Skeletal muscle tissue (tissue), 4 donors: Measurements from ENCODE around the gene TKT. TPM values are rescaled to one million over a fixed set of nuclear protein-coding genes. Genes with fewer than 3 reads are reported as not detected.

Experiments
- H3K27ac ChIP-seq: one replicate; pipeline ENCODE4 v1.7.0; 2013; ENCODE audit warnings: mild to moderate bottlenecking, low read depth, low read length, inconsistent platforms
- H3K27me3 ChIP-seq, 3 donors: one replicate each; pipeline ENCODE4 v1.7.0; 2013; ENCODE audit warnings: low read length in 3 of 3; ENCODE audit not compliant: control insufficient read depth in 3 of 3, insufficient read depth in 3 of 3
- H3K36me3 ChIP-seq, 3 donors: one replicate each; pipeline ENCODE4 v1.7.0; 2013; ENCODE audit warnings: low read length in 3 of 3; ENCODE audit not compliant: control insufficient read depth in 3 of 3, insufficient read depth in 3 of 3
- H3K4me1 ChIP-seq, 3 donors: one replicate each; pipeline ENCODE4 v1.7.0; 2013; ENCODE audit warnings: low read length in 3 of 3, mild to moderate bottlenecking in 3 of 3; ENCODE audit not compliant: control insufficient read depth in 3 of 3, insufficient read depth in 3 of 3
- H3K4me3 ChIP-seq, 3 donors: one replicate each; pipeline ENCODE4 v1.7.0; 2013; ENCODE audit warnings: low read length in 3 of 3
- H3K9ac ChIP-seq, 3 donors: one replicate each; pipeline ENCODE4 v1.7.0; 2013; ENCODE audit warnings: low read length in 3 of 3, mild to moderate bottlenecking in 3 of 3, moderate library complexity in 2 of 3, low read depth in 1 of 3
- H3K9me3 ChIP-seq, 3 donors: one replicate each; pipeline ENCODE4 v1.7.0; 2013; ENCODE audit warnings: low read length in 3 of 3; ENCODE audit not compliant: control insufficient read depth in 3 of 3
- total RNA-seq: library from RNA; depleted of rRNA; stranded (reverse); fragments of >200 nt; gene quantifications from one replicate; pipeline ENCODE4 v1.2.3, GENCODE V29; 2014
- donor health status: Osteomylitis.

TKT gene
- total RNA-seq, 1 donor from 2014 or later: 67.8 TPM

GRCh38 chr3:53192608-53193007 is 63.2 kb downstream of the TKT start:
- Histone ChIP-seq H3K4me1 (peaks cover 16 to 31% (median 21%) of the 10 kb centered on the region in 3 donors), H3K9ac (no peak overlapping the region), H3K36me3 (peaks cover 2 to 13% (median 6%) of the 10 kb centered on the region in 3 donors), H3K4me3 (no peak overlapping the region), H3K27me3 (peaks cover 0 to 3% (median 0%) of the 10 kb centered on the region in 3 donors), H3K27ac (no peak overlapping the region), H3K9me3 (no peaks in the 10 kb centered on the region)

- H3K27ac ChIP-seq: no peak overlapping the region
- no peak overlapping the region for H3K4me3 ChIP-seq
- no peaks in the 10 kb centered on the region for H3K9me3 ChIP-seq
- peaks cover 6 to 15% (median 8%) of the 10 kb centered on the region in 3 donors for H3K36me3 ChIP-seq
- peaks cover 16 to 31% (median 21%) of the 10 kb centered on the region in 3 donors for H3K4me1 ChIP-seq
- peaks cover 0 to 3% (median 0%) of the 10 kb centered on the region in 3 donors for H3K27me3 ChIP-seq
- no peak overlapping the region for H3K9ac ChIP-seq
These were observed 63.9 kb downstream of the TKT start for GRCh38 chr3:53191836-53192480.

DNA sequence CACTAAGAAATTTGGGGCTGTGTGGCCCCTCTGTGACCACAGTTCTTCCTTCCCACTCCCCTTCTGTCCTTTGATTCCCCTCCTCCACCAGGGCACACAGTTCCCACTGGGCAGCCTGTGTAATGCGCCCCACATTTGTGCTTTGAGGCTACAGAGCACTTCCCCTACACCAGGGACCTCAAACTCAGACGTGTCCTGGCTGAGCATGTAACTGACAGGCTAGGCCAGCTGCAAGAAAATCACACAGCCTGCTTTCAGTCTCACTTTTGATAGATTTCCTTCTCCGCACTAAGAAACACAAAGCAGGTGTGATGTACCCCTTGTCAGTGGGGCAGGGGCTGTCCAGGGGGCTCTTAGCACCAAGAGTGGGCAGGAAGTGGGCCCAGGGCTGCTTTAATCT is 65.2 kb downstream of the TKT start:
- H3K9ac ChIP-seq: no peak overlapping the region
- no peak overlapping the region for H3K4me3 ChIP-seq
- H3K36me3 ChIP-seq: peaks cover 9 to 22% (median 11%) of the 10 kb centered on the region in 3 donors
- no peaks in the 10 kb centered on the region for H3K9me3 ChIP-seq
- peaks cover 14 to 22% (median 19%) of the 10 kb centered on the region in 3 donors for H3K4me1 ChIP-seq
- peaks cover 0 to 1% (median 0%) of the 10 kb centered on the region in 3 donors for H3K27me3 ChIP-seq
- H3K27ac ChIP-seq: no peak overlapping the region

DNA sequence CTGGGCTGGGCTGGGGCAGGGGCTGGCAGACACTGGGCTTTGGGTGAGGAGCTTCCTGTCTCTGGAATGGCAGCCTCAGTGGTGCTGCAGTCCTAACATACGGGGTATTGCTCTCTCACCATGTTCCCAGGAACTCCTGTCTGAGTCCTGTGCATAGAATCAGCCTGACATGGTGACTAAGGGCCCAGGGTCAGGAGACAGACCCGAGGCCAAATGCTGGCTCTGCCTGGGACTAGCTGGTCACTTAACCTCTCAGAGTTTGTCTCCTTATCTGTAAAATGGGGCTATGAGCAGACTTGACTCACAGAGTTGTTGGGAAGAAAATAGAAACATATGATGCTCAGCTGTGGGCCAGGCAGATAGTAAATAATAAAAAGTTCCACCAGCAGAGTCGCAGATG is 66.5 kb downstream of the TKT start:
- H3K36me3 ChIP-seq: peaks cover 11 to 22% (median 11%) of the 10 kb centered on the region in 3 donors
- no peaks in the 10 kb centered on the region for H3K9me3 ChIP-seq
- H3K9ac ChIP-seq: no peak overlapping the region
- no peak overlapping the region for H3K27ac ChIP-seq
- H3K4me3 ChIP-seq: no peak overlapping the region
- no peaks in the 10 kb centered on the region for H3K27me3 ChIP-seq
- H3K4me1 ChIP-seq: peaks cover 7 to 11% (median 10%) of the 10 kb centered on the region in 3 donors

DNA sequence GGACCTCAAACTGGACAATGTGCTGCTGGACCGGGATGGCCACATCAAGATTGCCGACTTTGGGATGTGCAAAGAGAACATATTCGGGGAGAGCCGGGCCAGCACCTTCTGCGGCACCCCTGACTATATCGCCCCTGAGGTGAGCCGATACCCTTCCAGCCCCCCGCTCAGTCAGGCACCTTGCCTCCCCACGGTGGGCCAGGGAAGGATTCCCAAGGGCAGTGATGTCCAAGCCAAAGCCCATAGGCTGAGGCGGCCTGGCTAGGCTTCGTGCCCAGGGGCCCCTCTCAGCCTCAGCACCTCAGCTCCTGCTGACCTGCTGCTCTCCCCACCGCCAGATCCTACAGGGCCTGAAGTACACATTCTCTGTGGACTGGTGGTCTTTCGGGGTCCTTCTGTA is 67.1 kb downstream of the TKT start:
- peaks cover 2 to 6% (median 4%) of the 10 kb centered on the region in 3 donors for H3K4me1 ChIP-seq
- no peak overlapping the region for H3K4me3 ChIP-seq
- no peak overlapping the region for H3K27ac ChIP-seq
- H3K27me3 ChIP-seq: no peaks in the 10 kb centered on the region
- no peaks in the 10 kb centered on the region for H3K9me3 ChIP-seq
- H3K9ac ChIP-seq: no peak overlapping the region
- H3K36me3 ChIP-seq: peaks cover 11 to 22% (median 11%) of the 10 kb centered on the region in 3 donors

DNA sequence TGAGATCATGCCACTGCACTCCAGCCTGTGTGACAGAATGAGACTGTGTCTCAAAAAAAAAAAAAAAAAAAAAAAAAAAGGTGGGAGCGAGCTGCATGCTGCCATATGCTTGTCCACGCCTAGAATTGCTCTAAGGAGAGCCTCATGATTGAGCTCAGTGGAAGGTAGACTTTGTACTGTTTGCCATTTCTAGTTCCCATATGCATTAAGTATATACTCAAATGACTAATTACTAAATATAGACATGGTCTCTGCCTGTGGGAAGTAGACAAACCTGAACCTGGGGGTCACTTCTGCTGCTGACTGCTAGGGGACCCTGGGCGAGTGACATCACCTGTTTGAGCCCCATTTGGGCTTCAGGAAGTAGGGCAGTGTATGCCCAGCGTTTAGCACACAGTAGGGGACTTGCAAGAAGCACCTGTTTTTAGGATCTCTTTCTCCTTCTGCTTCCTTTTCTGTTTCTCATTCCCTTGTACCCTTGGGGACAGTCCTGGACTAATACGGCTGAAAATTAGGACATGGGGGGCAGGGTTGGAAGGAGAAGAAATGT is 67.6 kb downstream of the TKT start:
- Histone ChIP-seq H3K27ac (no peak overlapping the region), H3K9me3 (no peaks in the 10 kb centered on the region), H3K9ac (no peak overlapping the region), H3K4me1 (peaks cover 0 to under 1% (median under 1%) of the 10 kb centered on the region in 3 donors), H3K27me3 (no peaks in the 10 kb centered on the region), H3K36me3 (peaks cover 11 to 22% (median 14%) of the 10 kb centered on the region in 3 donors), H3K4me3 (no peak overlapping the region)

- H3K4me3 ChIP-seq: no peak overlapping the region
- H3K36me3 ChIP-seq: peaks cover 11 to 27% (median 14%) of the 10 kb centered on the region in 3 donors
- no peaks in the 10 kb centered on the region for H3K4me1 ChIP-seq
- no peak overlapping the region for H3K27ac ChIP-seq
- H3K9me3 ChIP-seq: no peaks in the 10 kb centered on the region
- no peak overlapping the region for H3K9ac ChIP-seq
- no peaks in the 10 kb centered on the region for H3K27me3 ChIP-seq
These were observed 68.4 kb downstream of the TKT start for GRCh38 chr3:53187430-53187829.

GRCh38 chr3:53186726-53187125 is 69.1 kb downstream of the TKT start:
- H3K36me3 ChIP-seq: peaks cover 11 to 27% (median 13%) of the 10 kb centered on the region in 3 donors

DNA sequence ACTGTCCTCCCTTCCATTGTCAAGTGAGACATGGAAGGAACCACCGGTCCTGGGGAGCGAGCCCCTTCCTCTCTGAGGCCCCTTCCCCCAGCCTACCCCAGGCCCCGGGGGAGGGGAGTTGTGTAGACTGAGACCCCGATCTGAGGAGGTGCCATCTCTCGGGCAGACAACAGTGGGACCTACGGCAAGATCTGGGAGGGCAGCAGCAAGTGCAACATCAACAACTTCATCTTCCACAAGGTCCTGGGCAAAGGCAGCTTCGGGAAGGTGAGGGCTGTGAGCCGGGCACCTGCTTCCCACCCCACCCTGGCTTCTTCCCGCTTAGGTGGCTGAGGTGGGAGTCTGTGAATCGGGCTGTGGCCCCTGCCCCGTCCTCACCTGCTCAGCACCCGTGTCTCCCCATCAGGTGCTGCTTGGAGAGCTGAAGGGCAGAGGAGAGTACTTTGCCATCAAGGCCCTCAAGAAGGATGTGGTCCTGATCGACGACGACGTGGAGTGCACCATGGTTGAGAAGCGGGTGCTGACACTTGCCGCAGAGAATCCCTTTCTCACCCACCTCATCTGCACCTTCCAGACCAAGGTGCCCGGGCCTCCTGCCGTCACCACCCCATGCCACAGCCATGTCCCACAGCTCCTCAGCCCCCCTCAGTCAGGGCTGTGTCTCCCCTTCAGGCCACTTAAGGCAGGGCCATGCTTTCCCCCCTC is 69.9 kb downstream of the TKT start:
- Histone ChIP-seq H3K27ac (no peak overlapping the region), H3K9me3 (no peaks in the 10 kb centered on the region), H3K4me1 (no peaks in the 10 kb centered on the region), H3K4me3 (no peak overlapping the region), H3K36me3 (peaks cover 15 to 29% (median 17%) of the 10 kb centered on the region in 3 donors), H3K27me3 (no peaks in the 10 kb centered on the region), H3K9ac (no peak overlapping the region)

More at GRCh38 chr3:53186726-53187125, 69.1 kb downstream of the TKT start:
- Histone ChIP-seq H3K9me3 (no peaks in the 10 kb centered on the region), H3K27ac (no peak overlapping the region), H3K4me1 (no peaks in the 10 kb centered on the region), H3K27me3 (no peaks in the 10 kb centered on the region), H3K9ac (no peak overlapping the region), H3K4me3 (no peak overlapping the region)

DNA sequence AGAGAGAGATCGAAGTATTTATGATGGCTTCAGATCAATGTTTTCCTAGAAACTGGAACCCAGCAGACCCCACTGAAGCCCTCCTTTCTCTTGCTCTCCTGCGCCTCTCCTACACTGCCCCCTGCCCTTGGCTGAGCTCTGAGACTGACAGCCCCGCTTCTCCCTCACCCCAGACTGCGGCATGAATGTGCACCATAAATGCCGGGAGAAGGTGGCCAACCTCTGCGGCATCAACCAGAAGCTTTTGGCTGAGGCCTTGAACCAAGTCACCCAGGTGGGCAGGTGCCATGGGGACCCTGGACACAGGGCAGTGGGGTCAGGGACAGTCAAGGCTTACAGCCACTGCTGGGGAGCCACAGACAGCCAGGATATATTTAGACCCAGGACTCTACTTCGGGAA is 71.1 kb downstream of the TKT start:
- Histone ChIP-seq H3K4me1 (no peaks in the 10 kb centered on the region), H3K4me3 (no peak overlapping the region), H3K36me3 (peaks cover 18 to 36% (median 20%) of the 10 kb centered on the region in 3 donors), H3K9me3 (no peaks in the 10 kb centered on the region), H3K27ac (no peak overlapping the region), H3K27me3 (no peaks in the 10 kb centered on the region), H3K9ac (no peak overlapping the region)
